Keratinocyte (primary cell): ENCODE measurements around the gene TAF11L3.
"Not testable (repeated sequence)": the region's sequence is repeated elsewhere in the genome, so short reads cannot be mapped to it uniquely, and the experiment has no call there.

Experiments used
- CTCF ChIP-seq, 3 experiments: IDR thresholded peaks in 1 of 3; conservative IDR thresholded peaks in 1 of 3; optimal IDR thresholded peaks in 1 of 3; 2 replicates in 2 of 3; 3 replicates in 1 of 3; pipeline versions ENCODE3 to v1.5.1; 2011; ENCODE audit warnings: low read length in 3 of 3, mild to moderate bottlenecking in 3 of 3, moderate library complexity in 2 of 3, control low read depth in 1 of 3, inconsistent platforms in 1 of 3; ENCODE audit not compliant: insufficient read depth in 2 of 3; ENCODE audit errors: extremely low read depth in 1 of 3
- EZH2 ChIP-seq: IDR thresholded peaks from one replicate; pipeline ENCODE4 v1.6.1; 2012; ENCODE audit warnings: inconsistent platforms, mild to moderate bottlenecking, low read length, moderate library complexity

- not testable (repeated sequence) for TF ChIP-seq EZH2; CTCF (optimal IDR thresholded peaks at IDR 0.05 in 1 of 3, IDR thresholded peaks at IDR 0.05 in 1 of 3, conservative IDR thresholded peaks at IDR 0.05 in 1 of 3; ENCODE audit: extremely low read depth in 1 of 3, insufficient read depth in 2 of 3, low read length in 3 of 3)
Measured at GRCh38 chr5:17497931-17498330, 20.2 kb upstream of the TAF11L3 start, which contains the start of gene TAF11L2.
